T-helper 22 cell (primary cell): Measurements from ENCODE around the gene ULK4.
"Not testable (repeated sequence)": the region's sequence is repeated elsewhere in the genome, so short reads cannot be mapped to it uniquely, and the experiment has no call there.

Experiments used
- DNase-seq: peaks from one replicate; pipeline ENCODE4 v3.0.0-alpha.2; 2020; ENCODE audit warnings: low read depth

Gene ULK4

DNA sequence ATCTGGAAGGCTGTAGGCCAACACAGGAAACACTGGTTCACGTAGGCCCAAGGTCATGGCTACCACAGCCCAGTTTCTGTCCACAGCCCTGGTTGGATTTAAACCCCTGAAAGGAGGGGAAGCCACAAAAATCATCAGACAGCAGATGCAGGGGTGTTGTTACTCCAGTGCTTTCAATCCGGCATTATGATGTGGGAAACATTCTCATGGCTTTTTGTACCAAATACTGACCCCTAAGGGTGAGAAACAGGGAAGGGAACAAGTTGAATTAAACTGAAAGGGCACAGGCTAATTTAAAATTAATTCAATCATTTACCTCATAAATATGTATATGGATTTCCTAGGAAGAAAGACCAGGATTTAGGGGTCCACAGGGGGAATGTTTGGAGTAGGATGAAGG lies 387.0 kb downstream of the ULK4 start:
- DNase-seq = no peak

- DNase-seq = no peak
Observed at GRCh38 chr3:41573591-41573990, 388.3 kb downstream of the ULK4 start.

DNA sequence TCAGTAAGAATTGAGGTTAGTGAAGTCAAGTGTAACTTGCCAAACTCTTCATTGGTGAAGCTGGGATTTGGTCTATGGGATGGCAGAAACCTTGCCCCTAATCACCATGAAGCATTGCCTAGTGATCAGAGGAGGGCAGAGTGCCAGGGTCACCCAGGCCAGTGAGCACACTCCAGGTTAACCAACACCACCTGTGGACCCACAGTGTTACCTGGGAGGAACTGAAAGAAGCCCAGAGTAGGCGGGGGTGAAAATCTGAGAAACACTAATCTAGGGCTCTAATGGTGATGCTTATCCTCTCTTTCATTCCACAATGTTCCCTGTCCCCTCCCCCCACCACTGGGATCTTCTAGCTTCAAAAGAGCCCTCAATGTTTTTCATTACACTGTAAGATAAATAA lies 389.8 kb downstream of the ULK4 start:
- no peak for DNase-seq

- no peak for DNase-seq
Observed at GRCh38 chr3:41569632-41570305, 392.1 kb downstream of the ULK4 start.

DNA sequence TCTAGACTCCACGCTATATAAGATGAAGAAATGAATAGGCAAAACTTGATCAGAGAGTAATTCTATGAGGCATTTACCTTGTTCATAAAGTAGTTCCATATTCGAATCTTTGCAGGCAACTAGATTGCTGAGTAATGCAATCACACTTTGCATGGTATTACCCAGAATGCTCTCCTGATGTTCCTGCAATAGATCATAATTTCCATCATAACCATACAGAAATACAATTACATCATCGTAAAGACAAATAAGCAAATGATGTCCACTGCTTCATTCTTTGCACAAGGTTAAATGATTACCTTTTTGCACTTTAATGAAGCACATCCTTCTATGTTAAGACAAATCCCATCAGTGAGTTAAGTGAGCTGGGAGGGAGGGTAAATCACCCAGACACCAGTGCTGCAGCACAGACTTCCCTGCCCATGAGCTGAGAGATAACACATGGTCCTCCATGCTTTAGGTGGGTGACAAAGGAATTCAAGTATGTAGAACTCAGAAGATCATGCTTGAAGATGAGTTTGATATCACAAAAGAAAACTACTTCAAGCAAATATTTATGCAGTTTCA lies 395.9 kb downstream of the ULK4 start:
- DNase-seq = no peak

DNA sequence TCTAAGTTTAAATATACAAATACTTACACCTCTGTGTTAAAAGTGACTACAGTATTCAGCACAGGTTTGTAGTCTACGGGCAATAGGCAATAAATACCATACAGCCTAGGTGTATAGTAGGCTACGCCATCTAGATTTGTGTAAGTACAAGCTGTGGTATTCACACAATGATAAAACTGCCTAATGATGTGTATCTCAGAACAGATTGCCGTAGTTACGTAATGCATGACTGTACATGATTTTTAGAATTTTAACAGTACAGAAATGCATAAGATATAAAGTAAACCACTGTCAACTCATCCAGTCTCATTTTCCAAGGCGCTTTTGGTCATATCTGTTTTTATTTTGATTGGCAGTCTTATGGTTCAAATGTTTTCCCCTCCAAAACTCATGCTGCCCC lies 396.9 kb downstream of the ULK4 start:
- DNase-seq = no peak

GRCh38 chr3:41556245-41556644 lies 405.7 kb downstream of the ULK4 start:
- not testable (repeated sequence) for DNase-seq

- no peak for DNase-seq
Observed at GRCh38 chr3:41532976-41533375, 428.9 kb downstream of the ULK4 start.

DNA sequence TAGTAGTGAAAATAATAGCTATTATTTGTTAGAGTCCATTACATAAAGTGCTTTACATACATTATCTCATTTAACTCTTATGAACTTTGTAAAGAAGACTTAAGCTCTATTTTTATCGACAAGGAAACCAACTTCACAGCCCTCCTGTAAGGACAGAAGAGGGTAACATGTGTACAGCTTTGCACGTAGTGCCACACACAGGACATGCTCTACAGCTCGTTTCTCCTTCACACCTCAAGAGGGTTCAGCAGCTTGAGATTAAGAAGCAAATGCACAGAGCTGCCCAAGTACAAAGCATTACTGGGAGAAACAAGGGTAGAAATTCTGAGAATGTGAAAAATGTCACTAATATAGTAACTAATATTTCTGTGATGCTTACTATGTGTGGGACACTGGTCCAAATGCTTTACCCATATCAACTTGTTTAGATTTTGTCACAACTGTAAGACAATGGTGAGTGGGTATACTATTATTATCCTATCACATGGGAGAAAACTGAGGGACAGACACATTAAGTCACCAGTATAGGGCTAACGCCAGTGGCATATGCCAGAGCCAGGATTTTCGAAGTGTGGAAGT lies 434.8 kb downstream of the ULK4 start:
- no peak for DNase-seq

DNA sequence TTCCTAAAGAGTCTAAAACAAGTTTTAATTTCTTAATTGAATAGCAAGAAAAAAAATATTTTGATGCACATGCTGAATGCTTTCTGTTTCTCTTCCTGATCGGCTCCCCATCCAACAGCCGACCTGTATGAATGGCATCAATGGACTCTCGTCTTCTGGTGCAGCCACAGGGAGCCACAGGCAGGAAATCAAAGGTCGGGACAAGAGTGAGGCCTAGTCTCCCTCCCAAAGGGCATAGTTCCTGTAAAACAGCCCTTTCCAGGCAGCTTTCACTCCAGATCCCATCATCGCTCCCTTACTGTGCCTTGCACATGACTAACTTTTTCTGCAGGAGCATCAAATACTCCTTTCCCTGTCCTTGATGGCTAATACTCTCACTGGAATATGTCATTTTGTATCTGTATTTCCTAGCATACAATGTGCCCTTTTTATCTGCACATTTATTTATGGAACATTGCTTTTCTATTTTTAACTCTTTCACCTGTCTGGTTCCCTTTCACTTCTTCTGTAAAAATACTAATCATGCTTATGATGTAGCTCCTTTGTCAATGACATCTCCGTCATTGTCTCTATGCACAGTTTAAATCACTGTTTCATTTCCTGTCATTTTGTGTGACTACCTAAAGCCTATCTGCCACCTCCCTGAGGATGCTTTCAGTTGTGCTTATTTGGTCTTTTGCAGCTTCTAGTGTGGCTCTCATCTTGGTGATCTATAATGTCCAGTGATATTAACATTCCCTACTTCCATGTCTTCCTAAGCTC lies 436.4 kb downstream of the ULK4 start:
- no peak for DNase-seq

DNA sequence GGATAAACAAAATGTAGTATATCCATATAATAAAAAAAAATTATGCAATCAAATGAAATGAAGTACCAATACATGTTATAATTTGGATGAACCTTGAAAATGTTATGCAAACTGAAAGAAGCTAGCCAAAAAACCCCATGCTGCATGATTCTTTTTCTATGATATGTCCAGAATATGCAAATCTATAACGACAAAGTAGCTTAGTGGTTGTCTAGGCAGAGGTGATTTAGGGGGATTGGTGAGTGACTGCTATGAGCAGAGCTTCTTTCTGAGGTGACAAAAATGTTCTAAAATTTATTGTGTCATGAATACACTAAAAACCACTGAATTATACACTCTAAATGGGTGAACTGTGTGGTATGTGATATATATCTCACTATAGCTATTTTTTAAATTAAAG lies 438.0 kb downstream of the ULK4 start:
- no peak for DNase-seq

DNA sequence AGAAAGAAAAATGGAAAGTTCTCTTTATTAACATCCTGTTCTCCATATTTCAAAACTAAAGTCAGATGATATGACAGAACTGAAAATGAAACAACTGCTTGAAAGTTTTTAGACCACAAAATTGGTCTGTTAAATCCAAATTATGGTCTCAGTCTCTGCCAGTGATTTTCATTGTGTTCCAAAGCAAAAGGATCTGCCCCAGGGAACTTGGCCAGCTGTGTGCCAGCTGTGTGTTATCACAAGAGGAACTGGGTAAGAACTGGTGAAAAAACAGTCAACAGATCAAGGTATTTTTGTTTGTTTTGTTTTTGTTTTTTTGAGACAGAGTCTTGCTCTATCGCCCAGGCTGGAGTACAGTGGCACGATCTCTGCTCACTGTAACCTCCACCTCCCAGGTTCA lies 439.3 kb downstream of the ULK4 start:
- DNase-seq = no peak

DNA sequence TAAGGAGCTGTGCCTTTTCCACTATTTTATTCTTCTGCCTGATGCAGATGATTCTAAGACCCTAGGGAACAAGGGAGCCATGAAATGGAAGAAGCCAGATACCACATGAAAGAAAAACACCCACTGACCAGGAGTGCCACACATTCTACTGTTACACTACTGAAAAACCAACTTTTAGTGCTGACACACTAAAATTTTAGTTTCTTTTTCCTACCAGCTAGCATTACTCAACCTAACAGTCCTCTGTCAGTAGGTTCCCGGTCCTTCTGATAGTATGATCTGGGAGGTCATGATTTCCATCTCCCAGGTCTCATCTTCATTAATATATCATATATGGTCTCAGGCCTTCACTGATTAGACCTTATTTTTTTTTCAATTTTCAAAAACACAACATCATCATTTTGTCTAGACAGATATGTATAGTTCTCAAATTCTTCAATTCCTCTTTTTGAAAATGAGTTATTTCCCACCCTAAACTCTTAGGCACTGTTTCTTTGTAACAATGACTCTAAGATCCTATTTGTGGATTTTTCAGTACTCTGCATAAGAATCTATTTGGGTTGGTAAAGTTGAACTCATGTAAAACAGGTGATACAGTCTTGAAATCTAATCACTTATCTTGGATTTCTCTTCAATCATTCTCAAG lies 440.8 kb downstream of the ULK4 start:
- no peak for DNase-seq

DNA sequence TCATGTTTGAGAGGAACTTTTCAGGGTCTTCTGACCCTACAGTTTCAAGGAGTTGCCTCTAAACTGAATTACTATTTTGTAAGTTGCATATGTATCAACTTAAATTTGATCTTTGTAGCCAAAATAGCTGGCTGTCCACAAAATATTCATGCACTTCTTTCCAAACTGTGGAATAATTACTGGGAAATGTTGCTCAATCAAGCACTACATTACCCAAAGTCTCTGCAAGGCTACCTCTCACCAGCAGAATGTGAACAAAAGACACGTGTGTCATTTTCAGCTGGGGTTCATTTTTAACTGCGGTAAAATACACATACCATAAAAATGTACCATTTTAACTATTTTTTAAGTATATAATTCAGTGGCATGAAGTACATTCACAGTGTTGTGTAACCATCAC lies 442.2 kb downstream of the ULK4 start:
- no peak for DNase-seq

GRCh38 chr3:41518626-41519025 lies 443.3 kb downstream of the ULK4 start:
- no peak for DNase-seq

GRCh38 chr3:41508063-41508696 lies 453.7 kb downstream of the ULK4 start:
- no peak for DNase-seq

DNA sequence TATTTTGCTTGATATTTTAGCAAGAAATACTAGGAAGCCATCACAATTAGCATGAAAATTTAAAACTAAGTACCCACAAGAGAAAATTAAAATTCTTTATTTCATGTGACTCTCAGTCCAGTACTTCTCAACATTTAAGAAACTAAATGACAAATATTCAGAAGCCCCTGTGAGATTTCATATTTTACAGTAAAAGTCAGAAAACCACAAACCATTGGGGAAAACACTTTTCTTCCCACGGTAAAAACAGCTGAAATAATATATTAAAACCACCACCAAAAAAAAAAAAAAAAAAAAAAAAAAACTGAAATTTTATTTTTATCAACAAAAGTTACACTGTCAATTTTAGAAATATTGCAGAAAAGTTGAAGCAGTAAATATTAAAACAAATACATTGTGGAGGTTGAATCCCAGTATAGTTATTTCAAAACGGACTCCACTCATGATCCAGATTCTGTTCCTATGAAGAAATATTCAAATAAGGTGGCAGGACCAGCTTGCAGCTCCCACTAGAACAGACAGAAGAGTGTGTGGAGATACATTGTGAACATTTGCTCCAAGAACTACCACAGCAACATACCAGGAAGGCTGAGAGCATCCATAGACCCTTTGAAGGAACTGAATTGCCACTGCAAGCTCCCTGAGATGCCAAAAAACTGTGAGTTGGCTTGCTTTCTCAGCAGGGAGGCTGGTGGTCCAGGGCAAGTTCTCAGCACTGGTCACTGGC lies 454.4 kb downstream of the ULK4 start:
- DNase-seq = no peak

DNA sequence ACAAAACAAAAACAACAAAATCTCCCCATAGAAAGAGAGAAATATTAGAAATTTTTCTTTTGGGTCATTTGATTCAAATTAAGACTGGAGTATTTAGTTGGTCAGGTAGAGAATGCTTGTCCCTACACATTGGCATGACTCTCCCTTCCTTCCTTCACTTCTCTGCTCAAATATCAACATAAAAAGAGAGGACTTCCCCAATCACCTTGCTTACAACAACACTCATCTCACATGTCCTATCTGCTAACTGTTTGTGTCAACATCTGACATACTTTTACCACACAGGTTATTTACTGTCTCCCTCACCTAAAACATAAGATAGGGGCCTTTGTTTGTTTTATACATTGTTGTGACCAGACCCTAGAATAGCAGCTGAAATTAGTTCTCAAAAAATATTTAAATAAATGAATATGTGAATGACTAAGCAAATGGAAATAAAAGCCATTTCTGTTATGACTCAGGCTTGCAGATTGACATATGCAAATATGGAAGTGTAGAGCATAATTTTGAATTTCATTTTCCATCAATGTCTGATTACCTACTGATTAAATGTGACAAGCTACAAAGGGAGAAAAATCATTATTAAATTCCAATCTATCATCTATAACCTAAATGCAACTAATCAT lies 457.8 kb downstream of the ULK4 start:
- no peak for DNase-seq

- no peak for DNase-seq
Observed at GRCh38 chr3:41502481-41502880, 459.4 kb downstream of the ULK4 start.

- no peak for DNase-seq
Observed at GRCh38 chr3:41502023-41502422, 459.9 kb downstream of the ULK4 start.

- no peak for DNase-seq
Observed at GRCh38 chr3:41498847-41499246, 463.1 kb downstream of the ULK4 start.
